ENCODE measurements around the gene RSRC2. TPM values are rescaled to one million over a fixed set of nuclear protein-coding genes. Genes with fewer than 3 reads are reported as not detected.

RSRC2 gene
- total RNA-seq, 1 experiment from 2014 or later = 64.9 TPM

DNA sequence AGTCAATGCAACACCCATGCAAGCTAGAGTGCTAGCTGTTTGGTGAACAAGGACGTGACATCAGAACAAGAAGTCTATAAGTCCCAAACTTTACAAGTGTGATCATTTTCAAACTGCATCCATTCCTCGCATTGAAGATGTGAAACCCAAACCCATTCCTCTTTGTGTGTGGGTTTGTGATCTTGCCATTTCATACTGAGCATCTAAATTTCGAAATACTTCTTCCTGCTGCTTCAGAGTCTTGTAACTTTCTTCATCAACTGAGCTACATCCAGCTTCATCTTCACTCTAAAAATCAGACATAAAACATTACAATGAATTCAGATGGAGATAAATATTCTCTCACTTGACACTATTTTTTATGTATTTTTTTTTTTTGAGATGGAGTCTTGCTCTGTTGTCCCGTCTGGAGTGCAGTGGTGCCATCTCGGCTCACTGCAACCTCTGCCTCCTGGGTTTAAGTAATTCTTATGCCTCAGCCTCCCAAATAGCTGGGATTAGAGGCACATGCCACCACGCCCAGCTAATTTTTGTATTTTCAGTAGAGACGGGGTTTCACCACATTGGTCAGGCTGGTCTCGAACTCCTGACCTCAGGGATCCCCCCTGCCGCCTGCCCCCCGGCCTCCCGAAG, 21.2 kb downstream of the RSRC2 start:
- H3K27ac ChIP-seq (ENCODE audit: insufficient read length, low read depth, low read length) = no peak overlapping the region
- H2BK20ac ChIP-seq (ENCODE audit: low read depth, low read length, poor library complexity, severe bottlenecking) = no peak overlapping the region
- H2AFZ ChIP-seq (ENCODE audit: low read length) = no peak overlapping the region
- H3K18ac ChIP-seq (ENCODE audit: insufficient read length, low read depth, low read length) = no peak overlapping the region
- no peak overlapping the region for H4K8ac ChIP-seq (replicated peaks; ENCODE audit: insufficient read length, low read depth, low read length)
- H2BK12ac ChIP-seq (ENCODE audit: insufficient read length, low read depth, low read length) = no peak overlapping the region
- H3K27me3 Mint-ChIP-seq (ENCODE audit: low read depth) = no peaks in the 10 kb centered on the region; the same call in 1 of the 2 replicates
- H3K79me2 ChIP-seq (ENCODE audit: insufficient read depth, low read length) = no peaks in the 10 kb centered on the region
- H3K27me3 ChIP-seq (ENCODE audit: insufficient read depth, low read length) = no peaks in the 10 kb centered on the region
- H3K23ac ChIP-seq (ENCODE audit: insufficient read length, low read depth, low read length) = no peak overlapping the region
- H2BK15ac ChIP-seq (ENCODE audit: low read depth, low read length) = no peak overlapping the region
- no peak overlapping the region for H3K56ac ChIP-seq (ENCODE audit: insufficient read length, low read depth, low read length)
- no CpG with 5 or more reads among the region's 11 CpGs for WGBS (ENCODE audit: extremely low coverage, insufficient read length, low lambda C conversion rate)
- no peaks in the 10 kb centered on the region; a peak in 1 of 5 replicates for H3K9me3 Mint-ChIP-seq
- no peaks in the 10 kb centered on the region for H3K79me1 ChIP-seq (ENCODE audit: insufficient read depth, low read depth, low read length, poor library complexity, severe bottlenecking)
- no peak overlapping the region for H4K5ac ChIP-seq (ENCODE audit: insufficient read length, low read depth, low read length)
- H2AK5ac ChIP-seq (ENCODE audit: insufficient read length, low read length) = no peak overlapping the region
- H4K91ac ChIP-seq (ENCODE audit: insufficient read length, low read depth, low read length) = no peak overlapping the region
- H3T11ph ChIP-seq (ENCODE audit: low read length) = no peak overlapping the region
- H2BK120ac ChIP-seq (ENCODE audit: low read depth, low read length, poor library complexity, severe bottlenecking) = no peak overlapping the region
- no peak overlapping the region for H3K9ac ChIP-seq (ENCODE audit: extremely low read depth, insufficient read length, low read length)
- no peaks in the 10 kb centered on the region for H3K9me3 ChIP-seq (ENCODE audit: control insufficient read depth, low read depth, low read length)
- H3K4me1 Mint-ChIP-seq = peaks cover 3 to 10% of the 10 kb centered on the region in 2 experiments; a peak in 3 of 4 replicates
- H3K4me2 ChIP-seq (ENCODE audit: insufficient read depth, insufficient read length, low read length) = no peak overlapping the region
- no peak overlapping the region for H2BK5ac ChIP-seq (ENCODE audit: insufficient read length, low read length)
- no peak overlapping the region for H3K14ac ChIP-seq (ENCODE audit: insufficient read depth, low read length)
- DNase-seq = no peak
- H3K36me3 Mint-ChIP-seq (ENCODE audit: insufficient read depth in 1 of 3, low read depth in 3 of 3) = peaks cover 44 to 77% (median 67%) of the 10 kb centered on the region in 3 experiments; a peak in 6 of 7 replicates
- no peaks in the 10 kb centered on the region for H3K23me2 ChIP-seq (ENCODE audit: insufficient read length, low read depth, low read length, poor library complexity, severe bottlenecking)
- 0 out of 7 replicates have a peak overlapping the region, but pooled peaks of 1 of the 3 experiments have one; percentile 5 for H3K27ac Mint-ChIP-seq
- TF ChIP-seq, protein P1, sequence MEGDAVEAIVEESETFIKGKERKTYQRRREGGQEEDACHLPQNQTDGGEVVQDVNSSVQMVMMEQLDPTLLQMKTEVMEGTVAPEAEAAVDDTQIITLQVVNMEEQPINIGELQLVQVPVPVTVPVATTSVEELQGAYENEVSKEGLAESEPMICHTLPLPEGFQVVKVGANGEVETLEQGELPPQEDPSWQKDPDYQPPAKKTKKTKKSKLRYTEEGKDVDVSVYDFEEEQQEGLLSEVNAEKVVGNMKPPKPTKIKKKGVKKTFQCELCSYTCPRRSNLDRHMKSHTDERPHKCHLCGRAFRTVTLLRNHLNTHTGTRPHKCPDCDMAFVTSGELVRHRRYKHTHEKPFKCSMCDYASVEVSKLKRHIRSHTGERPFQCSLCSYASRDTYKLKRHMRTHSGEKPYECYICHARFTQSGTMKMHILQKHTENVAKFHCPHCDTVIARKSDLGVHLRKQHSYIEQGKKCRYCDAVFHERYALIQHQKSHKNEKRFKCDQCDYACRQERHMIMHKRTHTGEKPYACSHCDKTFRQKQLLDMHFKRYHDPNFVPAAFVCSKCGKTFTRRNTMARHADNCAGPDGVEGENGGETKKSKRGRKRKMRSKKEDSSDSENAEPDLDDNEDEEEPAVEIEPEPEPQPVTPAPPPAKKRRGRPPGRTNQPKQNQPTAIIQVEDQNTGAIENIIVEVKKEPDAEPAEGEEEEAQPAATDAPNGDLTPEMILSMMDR (conservative IDR thresholded peaks at IDR 0.05) = no peak
- no peaks in the 10 kb centered on the region for H3K4me1 ChIP-seq (ENCODE audit: insufficient read depth, low read length)
- H3K4me3 Mint-ChIP-seq = no peak overlapping the region
- H3K4ac ChIP-seq (ENCODE audit: low read depth, low read length) = no peak overlapping the region
- no peaks in the 10 kb centered on the region for H4K20me1 ChIP-seq (ENCODE audit: control insufficient read depth, insufficient read depth, insufficient read length)
